CD4-positive, alpha-beta T cell treated with Interleukin-17A for 1 hour (primary cell): ENCODE results near the gene GRP.

Experiments
- DNase-seq: peaks from one replicate; pipeline ENCODE4 v3.0.0-alpha.2; 2020

The GRP gene

DNA sequence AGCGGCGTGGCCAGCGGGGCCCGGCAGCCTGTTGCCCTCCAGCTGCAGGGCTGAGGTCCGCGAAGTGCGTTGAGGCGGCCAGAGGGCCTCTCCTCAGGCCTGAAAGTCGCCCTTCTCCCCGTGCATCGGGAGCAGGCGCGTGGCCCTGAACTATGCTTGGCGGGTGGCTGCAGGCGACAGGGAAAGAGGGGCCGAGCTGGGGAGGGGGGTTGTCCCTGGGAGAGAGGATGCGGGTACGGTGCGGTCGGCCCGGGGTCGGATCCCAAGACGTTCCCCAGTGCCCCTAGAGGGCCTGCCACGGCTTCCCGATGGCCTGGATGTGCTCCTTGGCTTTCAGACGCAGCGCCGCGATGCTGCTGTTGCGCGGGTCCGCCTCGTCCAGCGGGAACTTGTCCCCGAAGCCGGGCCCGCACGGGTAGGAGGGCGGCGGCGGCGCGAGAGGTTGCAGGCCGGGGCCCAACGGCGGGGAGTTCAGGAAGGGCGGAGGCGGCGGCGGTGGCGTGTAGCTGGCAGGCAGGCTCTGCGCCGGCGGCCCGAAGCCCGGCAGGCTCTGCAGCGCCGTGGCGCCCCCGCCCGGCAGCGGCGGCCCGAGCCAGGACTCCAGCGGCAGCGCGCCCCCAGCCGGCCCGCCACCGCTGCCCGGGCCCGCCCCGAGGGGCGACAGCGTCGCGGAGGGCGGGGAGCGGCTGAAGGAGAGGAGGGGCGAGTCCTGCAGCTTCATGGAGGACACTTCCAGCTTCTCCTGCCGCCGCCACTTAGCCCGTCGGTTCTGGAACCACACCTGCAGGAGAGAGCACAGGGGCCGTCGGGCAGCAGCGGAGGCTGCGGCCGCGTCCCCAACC lies 49.0 kb downstream of the GRP start:
- no peak for DNase-seq

- DNase-seq, result no peak
Observed at GRCh38 chr18:59269563-59270119, 49.7 kb downstream of the GRP start.

- DNase-seq, result no peak
Observed at GRCh38 chr18:59270689-59271257, 50.8 kb downstream of the GRP start.

- no peak for DNase-seq
Observed at GRCh38 chr18:59271606-59272220, 51.8 kb downstream of the GRP start.

DNA sequence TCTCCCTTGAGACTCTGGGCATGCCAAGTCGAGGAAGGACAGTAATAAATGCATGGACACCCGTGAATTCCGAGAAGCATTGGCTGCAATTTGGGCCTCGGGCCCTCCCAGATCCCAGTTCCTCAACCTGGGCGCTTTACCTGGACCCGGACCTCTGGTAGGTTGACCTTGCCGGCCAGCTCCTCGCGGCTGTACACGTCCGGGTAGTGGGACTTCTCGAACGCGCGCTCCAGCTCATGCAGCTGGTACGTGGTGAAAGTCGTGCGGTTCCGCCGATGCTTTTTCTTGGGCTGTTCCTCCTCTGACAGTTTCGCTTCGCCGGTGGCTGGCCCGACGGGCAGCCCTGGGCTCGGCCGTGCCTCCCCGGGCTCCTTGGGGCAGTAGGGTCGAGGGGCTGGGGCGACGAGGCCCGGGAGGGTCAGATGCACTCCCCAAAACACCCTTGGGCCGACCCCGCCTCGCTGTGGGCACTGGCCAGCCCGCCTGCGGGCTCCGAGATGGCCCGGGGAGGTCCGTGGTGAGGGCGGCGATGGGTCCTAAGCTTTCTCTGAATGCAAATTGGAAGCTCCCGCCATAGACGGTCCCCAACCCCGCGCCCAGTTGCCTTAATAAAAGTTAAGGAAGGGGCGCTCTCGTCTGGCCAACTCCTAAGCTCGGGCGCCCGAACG lies 52.4 kb downstream of the GRP start:
- no peak for DNase-seq

DNA sequence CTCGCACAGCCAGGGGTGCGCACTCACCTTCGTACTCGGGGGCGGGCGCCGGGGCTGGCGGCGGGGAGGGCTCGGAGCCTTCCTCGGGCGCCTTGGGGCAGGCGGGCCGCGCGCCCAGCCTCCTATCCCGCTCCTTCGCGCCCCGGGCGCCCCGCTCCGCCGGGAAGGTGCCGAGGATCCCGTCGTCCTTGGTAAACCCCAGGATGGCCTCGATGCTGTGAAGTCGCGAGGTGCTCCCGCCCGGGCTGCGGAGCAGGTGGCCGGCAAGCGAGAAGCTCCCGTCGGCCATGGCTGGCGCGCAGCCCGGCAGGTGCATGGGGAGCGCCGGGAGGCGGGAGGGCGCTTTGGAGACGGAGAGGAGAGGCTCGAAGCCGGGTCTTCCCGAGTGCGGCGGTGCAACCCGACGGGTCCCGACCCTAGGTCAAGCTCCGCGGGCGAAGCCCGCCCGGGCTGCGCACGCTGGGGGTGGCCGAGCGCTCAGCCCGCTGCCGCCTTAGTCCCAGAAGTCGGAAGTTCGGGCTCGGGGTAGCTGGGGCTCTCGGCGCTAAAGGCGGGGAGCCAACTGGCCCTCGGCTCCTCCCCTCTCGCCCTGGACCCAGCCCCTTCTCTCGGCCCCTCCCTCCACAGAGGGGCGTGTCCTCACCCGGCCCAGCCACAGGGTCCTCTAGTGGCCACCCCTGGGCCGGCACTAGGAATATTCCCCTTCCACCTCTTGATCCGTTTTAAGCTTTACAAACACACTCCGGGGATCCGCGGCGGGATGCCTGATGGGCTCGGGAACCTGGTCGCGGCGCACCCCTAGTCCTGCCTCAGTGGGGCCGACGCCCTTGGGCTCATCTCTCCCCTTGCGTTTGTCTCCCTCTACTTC lies 53.2 kb downstream of the GRP start, which contains the start of gene RAX:
TSS of gene RAX (minus strand) at position 564 of the 868 bp plus-strand sequence. CDS start at position 316, 248 bp downstream.
- no peak for DNase-seq

DNA sequence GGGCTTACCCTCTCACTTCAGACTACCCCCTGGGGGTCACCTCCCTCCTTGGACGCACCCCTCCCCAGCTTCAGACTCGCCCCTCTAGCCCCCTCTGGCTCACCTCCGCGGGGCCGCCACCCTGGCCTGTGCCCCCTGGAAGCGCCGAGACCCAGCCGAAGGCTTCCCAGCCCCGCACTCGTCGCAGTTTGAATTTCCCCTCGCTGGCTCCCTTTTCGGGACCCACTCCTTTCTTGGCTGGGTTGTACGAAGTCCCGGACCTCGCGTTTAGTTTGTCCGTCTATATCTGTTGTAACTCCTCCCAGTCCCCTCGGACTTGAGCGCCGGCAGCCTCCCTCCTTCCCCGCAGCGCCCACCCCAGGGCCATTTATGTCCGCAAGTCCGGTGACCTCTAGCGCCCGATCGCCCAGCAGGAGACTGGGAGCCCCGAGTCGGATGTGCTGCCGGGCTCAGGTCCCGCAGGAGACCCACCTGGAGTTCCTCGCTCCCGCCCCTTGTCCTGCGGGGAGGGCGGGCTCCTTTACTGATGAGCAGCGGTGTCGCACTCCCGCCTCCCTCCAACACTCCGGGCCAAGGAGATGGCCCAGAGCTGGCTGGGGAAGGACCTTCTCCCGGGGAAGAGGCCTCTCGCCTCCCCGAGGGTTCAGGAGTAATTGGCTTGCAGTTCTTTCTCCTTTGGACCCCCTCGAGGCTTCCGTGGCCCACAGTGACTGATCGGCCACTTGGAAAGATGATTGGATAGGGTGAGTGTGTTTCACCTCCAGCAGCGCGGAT lies 54.0 kb downstream of the GRP start:
- no peak for DNase-seq

DNA sequence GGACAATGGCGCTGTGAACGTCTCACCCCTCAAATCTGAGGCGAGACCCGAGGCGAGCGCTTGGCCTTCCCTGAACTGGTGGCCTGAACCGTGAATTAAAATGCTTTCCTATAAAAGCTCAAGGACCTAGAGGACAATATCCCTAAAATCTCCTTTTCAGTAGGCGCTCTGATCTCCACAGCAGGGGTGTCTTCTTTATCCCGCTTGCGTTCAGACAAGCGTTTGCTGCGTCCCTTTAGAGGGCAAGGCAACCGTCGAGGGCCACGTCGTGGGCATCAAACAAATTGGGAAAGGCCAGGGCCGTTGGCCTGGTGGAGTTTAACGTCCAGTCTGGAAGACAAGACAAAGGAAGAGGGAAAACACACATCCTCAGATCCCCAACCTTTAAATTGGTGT lies 54.6 kb downstream of the GRP start:
- no peak for DNase-seq

- no peak for DNase-seq
Observed at GRCh38 chr18:59275406-59275949, 55.5 kb downstream of the GRP start.

GRCh38 chr18:59276047-59276446 lies 56.1 kb downstream of the GRP start:
- DNase-seq, result no peak

DNA sequence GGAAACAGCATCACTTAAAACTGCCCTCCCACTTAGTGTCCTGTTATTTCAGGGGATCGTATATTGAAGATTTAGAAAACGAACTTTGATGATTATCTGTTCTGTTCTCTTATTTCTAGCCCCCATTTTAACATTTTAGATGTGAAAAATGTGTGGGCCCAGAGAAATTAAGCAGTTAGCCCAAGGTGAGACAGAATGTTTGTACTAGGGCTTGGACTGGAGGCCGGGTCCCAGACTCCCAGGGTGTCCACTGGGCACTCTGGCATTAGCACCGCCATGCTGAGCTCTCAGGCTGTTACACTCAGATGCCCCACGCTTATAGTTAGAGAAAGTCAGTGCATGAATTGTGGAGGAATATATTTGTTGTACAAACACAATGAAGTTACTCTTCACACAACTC lies 58.8 kb downstream of the GRP start:
- DNase-seq, result no peak

DNA sequence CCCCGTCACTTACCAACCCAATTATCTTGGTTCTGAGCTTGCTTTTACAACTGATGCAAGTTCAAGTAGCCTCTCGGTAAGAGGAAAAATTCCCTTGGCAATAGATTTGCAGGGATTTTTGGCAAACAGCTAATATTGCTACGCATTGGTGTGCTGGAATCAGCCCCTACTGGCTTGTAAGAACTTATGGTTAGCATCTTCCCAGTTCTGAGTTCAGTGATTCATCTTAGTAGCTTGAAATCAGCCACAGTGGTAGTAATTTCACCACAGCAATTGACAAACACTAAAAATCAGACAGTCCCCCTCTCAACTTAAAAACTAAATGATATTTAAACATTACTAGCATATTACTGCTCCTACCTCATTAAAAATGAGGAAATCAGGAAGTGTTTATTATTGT lies 59.2 kb downstream of the GRP start:
- no peak for DNase-seq

DNA sequence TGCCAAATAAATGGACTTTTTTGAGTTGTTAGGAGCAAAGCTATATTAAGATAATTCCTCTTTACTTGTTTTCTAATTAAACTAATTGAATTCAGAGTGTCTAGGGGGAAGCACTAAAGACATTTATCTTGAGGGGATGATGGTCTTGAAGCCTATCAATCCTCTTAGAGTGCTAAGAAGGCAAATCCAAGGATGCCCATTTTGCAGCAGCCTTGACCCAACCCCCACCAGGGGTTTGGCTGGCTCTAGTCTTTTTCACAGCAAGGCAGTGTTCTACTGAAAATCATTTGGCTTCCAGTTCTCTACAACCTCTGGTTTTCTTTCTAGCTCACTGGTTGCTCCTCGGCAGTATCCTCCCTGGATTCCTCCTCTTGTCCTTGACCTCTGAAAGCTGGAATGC lies 59.8 kb downstream of the GRP start:
- no peak for DNase-seq
